GM21447 (cell line): ENCODE data around the gene SAMD3.
"Not testable (repeated sequence)": the region's sequence is repeated elsewhere in the genome, so short reads cannot be mapped to it uniquely, and the experiment has no call there.

Source experiments
- ATAC-seq: cut with Tn5 transposase; IDR thresholded peaks from one replicate; pipeline ENCODE4 v1.9.1; 2021; ENCODE audit not compliant: unreplicated experiment

SAMD3 gene

GRCh38 chr6:130182466-130182865 is 40.3 kb downstream of the SAMD3 start:
- ATAC-seq = no peak

GRCh38 chr6:130178692-130179091 is 44.1 kb downstream of the SAMD3 start:
- no peak for ATAC-seq

GRCh38 chr6:130176378-130176777 is 46.4 kb downstream of the SAMD3 start:
- ATAC-seq = no peak

- not testable (repeated sequence) for ATAC-seq
Measured at GRCh38 chr6:130173377-130174004, 49.3 kb downstream of the SAMD3 start.

- not testable (repeated sequence) for ATAC-seq
Measured at GRCh38 chr6:130170160-130170559, 52.6 kb downstream of the SAMD3 start.

GRCh38 chr6:130167655-130168054 is 55.1 kb downstream of the SAMD3 start:
- no peak for ATAC-seq

GRCh38 chr6:130164251-130164650 is 58.5 kb downstream of the SAMD3 start:
- ATAC-seq = no peak

GRCh38 chr6:130163266-130163665 is 59.5 kb downstream of the SAMD3 start:
- no peak for ATAC-seq

- no peak for ATAC-seq
Measured at GRCh38 chr6:130162421-130162820, 60.3 kb downstream of the SAMD3 start.

GRCh38 chr6:130161683-130162404 is 60.9 kb downstream of the SAMD3 start:
- ATAC-seq = no peak

- ATAC-seq = no peak
Measured at GRCh38 chr6:130159956-130160355, 62.8 kb downstream of the SAMD3 start.

GRCh38 chr6:130158548-130158947 is 64.2 kb downstream of the SAMD3 start:
- no peak for ATAC-seq

GRCh38 chr6:130158056-130158455 is 64.7 kb downstream of the SAMD3 start:
- ATAC-seq = no peak

- no peak for ATAC-seq
Measured at GRCh38 chr6:130156908-130157307, 65.8 kb downstream of the SAMD3 start.

- no peak for ATAC-seq
Measured at GRCh38 chr6:130152908-130153510, 69.7 kb downstream of the SAMD3 start.

GRCh38 chr6:130150906-130151305 is 71.8 kb downstream of the SAMD3 start:
- no peak for ATAC-seq

GRCh38 chr6:130149016-130149415 is 73.7 kb downstream of the SAMD3 start:
- not testable (repeated sequence) for ATAC-seq

- ATAC-seq = no peak
Measured at GRCh38 chr6:130148181-130148580, 74.6 kb downstream of the SAMD3 start.

GRCh38 chr6:130147111-130147510 is 75.6 kb downstream of the SAMD3 start:
- ATAC-seq = no peak

GRCh38 chr6:130143709-130144108 is 79.0 kb downstream of the SAMD3 start:
- ATAC-seq = no peak

- ATAC-seq = no peak
Measured at GRCh38 chr6:130140084-130140483, 82.7 kb downstream of the SAMD3 start.

- ATAC-seq = peak; percentile 24
Measured at GRCh38 chr6:130138909-130139242, 83.9 kb downstream of the SAMD3 start.
